H9 (cell line): ENCODE results near the gene ITK. TPM values are rescaled to one million over a fixed set of nuclear protein-coding genes. Genes with fewer than 3 reads are reported as not detected.

ENCODE experiments used
- DNase-seq: peaks from one replicate; pipeline ENCODE4 v3.0.0-alpha.2; 2017
- H2AFZ ChIP-seq: one replicate; pipeline ENCODE4 v1.6.1; 2013; ENCODE audit warnings: mild to moderate bottlenecking, low read length, control low read depth, moderate library complexity
- H2AK5ac ChIP-seq: 2 replicates; pipeline ENCODE4 v1.6.1; 2013; ENCODE audit warnings: low read length, control low read depth, mixed read lengths; ENCODE audit not compliant: insufficient read length
- H2BK120ac ChIP-seq: one replicate; pipeline ENCODE4 v1.6.1; 2013; ENCODE audit warnings: low read depth, mild to moderate bottlenecking, low read length, control low read depth, inconsistent platforms; ENCODE audit not compliant: poor library complexity, severe bottlenecking
- H2BK12ac ChIP-seq: 2 replicates; pipeline ENCODE4 v1.6.1; 2013; ENCODE audit warnings: low read length, control low read depth, mixed read lengths, low read depth; ENCODE audit not compliant: insufficient read length
- H2BK15ac ChIP-seq: 2 replicates; pipeline ENCODE4 v1.6.1; 2013; ENCODE audit warnings: low read depth, low read length, control low read depth
- H2BK20ac ChIP-seq: one replicate; pipeline ENCODE4 v1.6.1; 2013; ENCODE audit warnings: low read depth, mild to moderate bottlenecking, low read length, control low read depth, inconsistent platforms; ENCODE audit not compliant: poor library complexity, severe bottlenecking
- H2BK5ac ChIP-seq: 2 replicates; pipeline ENCODE4 v1.6.1; 2013; ENCODE audit warnings: low read length, control low read depth, mixed read lengths; ENCODE audit not compliant: insufficient read length
- H3K14ac ChIP-seq: 2 replicates; pipeline ENCODE4 v1.6.1; 2013; ENCODE audit warnings: low read length, control low read depth; ENCODE audit not compliant: insufficient read depth
- H3K18ac ChIP-seq: 2 replicates; pipeline ENCODE4 v1.6.1; 2013; ENCODE audit warnings: low read depth, mild to moderate bottlenecking, mixed read lengths, low read length, control low read depth; ENCODE audit not compliant: insufficient read length
- H3K23ac ChIP-seq: 2 replicates; pipeline ENCODE4 v1.6.1; 2013; ENCODE audit warnings: low read length, control low read depth, mixed read lengths, low read depth; ENCODE audit not compliant: insufficient read length
- H3K23me2 ChIP-seq: 2 replicates; pipeline ENCODE4 v1.6.1; 2013; ENCODE audit warnings: low read depth, mild to moderate bottlenecking, mixed read lengths, low read length, control low read depth; ENCODE audit not compliant: insufficient read length, poor library complexity, severe bottlenecking
- H3K27ac ChIP-seq: 2 replicates; pipeline ENCODE4 v1.5.1; 2013; ENCODE audit warnings: low read length, control low read depth, mixed read lengths, low read depth; ENCODE audit not compliant: insufficient read length
- H3K27me3 ChIP-seq: 2 replicates; pipeline ENCODE4 v1.6.1; 2013; ENCODE audit warnings: low read length, control low read depth, inconsistent platforms; ENCODE audit not compliant: insufficient read depth
- H3K4ac ChIP-seq: 2 replicates; pipeline ENCODE4 v1.6.1; 2013; ENCODE audit warnings: low read depth, mild to moderate bottlenecking, control low read depth, inconsistent platforms, low read length, moderate library complexity
- H3K4me1 ChIP-seq: 2 replicates; pipeline ENCODE4 v1.6.1; 2013; ENCODE audit warnings: low read length, control low read depth, inconsistent platforms; ENCODE audit not compliant: insufficient read depth
- H3K4me2 ChIP-seq: 2 replicates; pipeline ENCODE4 v1.6.1; 2013; ENCODE audit warnings: low read length, control low read depth, mixed read lengths; ENCODE audit not compliant: insufficient read length, insufficient read depth
- H3K56ac ChIP-seq: 2 replicates; pipeline ENCODE4 v1.6.1; 2013; ENCODE audit warnings: low read depth, mild to moderate bottlenecking, mixed read lengths, low read length, control low read depth; ENCODE audit not compliant: insufficient read length
- H3K79me1 ChIP-seq: 2 replicates; pipeline ENCODE4 v1.6.1; 2013; ENCODE audit warnings: low read depth, mild to moderate bottlenecking, moderate library complexity, low read length, control low read depth, inconsistent platforms; ENCODE audit not compliant: insufficient read depth, poor library complexity, severe bottlenecking
- H3K79me2 ChIP-seq: 2 replicates; pipeline ENCODE4 v1.6.1; 2013; ENCODE audit warnings: low read length, control low read depth, inconsistent platforms; ENCODE audit not compliant: insufficient read depth
- H3K9ac ChIP-seq: 2 replicates; pipeline ENCODE4 v1.6.1; 2013; ENCODE audit warnings: low read length, control low read depth, mixed read lengths; ENCODE audit not compliant: insufficient read length; ENCODE audit errors: extremely low read depth
- H3K9me3 ChIP-seq: one replicate; pipeline ENCODE4 v1.6.1; 2013; ENCODE audit warnings: low read depth, low read length, inconsistent platforms; ENCODE audit not compliant: control insufficient read depth
- H3T11ph ChIP-seq: one replicate; pipeline ENCODE4 v1.6.1; 2013; ENCODE audit warnings: mild to moderate bottlenecking, low read length, control low read depth, inconsistent platforms
- H4K20me1 ChIP-seq: one replicate; pipeline ENCODE4 v1.6.1; 2013; ENCODE audit not compliant: control insufficient read depth, insufficient read length, insufficient read depth
- H4K5ac ChIP-seq: 2 replicates; pipeline ENCODE4 v1.6.1; 2013; ENCODE audit warnings: low read depth, mild to moderate bottlenecking, mixed read lengths, low read length, control low read depth; ENCODE audit not compliant: insufficient read length
- H4K8ac ChIP-seq: replicated peaks from 2 replicates; pipeline ENCODE4 v1.6.1; 2013; ENCODE audit warnings: low read length, control low read depth, mixed read lengths, low read depth; ENCODE audit not compliant: insufficient read length
- H4K91ac ChIP-seq: 2 replicates; pipeline ENCODE4 v1.6.1; 2013; ENCODE audit warnings: low read depth, mild to moderate bottlenecking, moderate library complexity, mixed read lengths, low read length, control low read depth; ENCODE audit not compliant: insufficient read length
- H3K27ac Mint-ChIP-seq, 3 experiments: 2 replicates in 2 of 3; 3 replicates in 1 of 3; pipeline ENCODE4 v1.8.0; 2020 to 2021; ENCODE audit warnings: mixed read lengths in 3 of 3, mild to moderate bottlenecking in 1 of 3, moderate library complexity in 1 of 3
- H3K27me3 Mint-ChIP-seq: 2 replicates; pipeline ENCODE4 v1.8.0; 2021; ENCODE audit warnings: low read depth, mild to moderate bottlenecking, moderate library complexity, mixed read lengths
- H3K36me3 Mint-ChIP-seq, 3 experiments: 2 replicates in 2 of 3; 3 replicates in 1 of 3; pipeline ENCODE4 v1.8.0; 2020 to 2021; ENCODE audit warnings: low read depth in 3 of 3, mixed read lengths in 3 of 3; ENCODE audit not compliant: insufficient read depth in 1 of 3
- H3K4me1 Mint-ChIP-seq, 2 experiments: 2 replicates each; pipeline ENCODE4 v1.8.0; 2020; ENCODE audit warnings: mixed read lengths in 2 of 2
- H3K4me3 Mint-ChIP-seq, 2 experiments: 2 replicates in 1 of 2; 3 replicates in 1 of 2; pipeline ENCODE4 v1.8.0; 2020 to 2021; ENCODE audit warnings: mild to moderate bottlenecking in 2 of 2, mixed read lengths in 2 of 2, moderate library complexity in 1 of 2
- H3K9me3 Mint-ChIP-seq, 2 experiments: 2 replicates in 1 of 2; 3 replicates in 1 of 2; pipeline ENCODE4 v1.8.0; 2020; ENCODE audit warnings: mild to moderate bottlenecking in 2 of 2, mixed read lengths in 2 of 2, moderate library complexity in 1 of 2
- CTCF ChIP-seq: fragments of 200-600 bp; sonication (generic); conservative IDR thresholded peaks from 3 replicates; pipeline ENCODE4 v1.8.0; 2021; ENCODE audit warnings: antibody characterized with exemption, mild to moderate bottlenecking
- WGBS: extraction: QIAGEN DNeasy Blood & Tissue Kit; methylation state at CpG from one replicate; pipeline ENCODE4 v1.1.7; 2013; ENCODE audit warnings: missing lambda C conversion rate, low lambda C conversion rate, mixed read lengths; ENCODE audit not compliant: insufficient read length; ENCODE audit errors: extremely low coverage; 5-methylcytosine and 5-hydroxymethylcytosine counted together
- total RNA-seq: library from RNA; stranded (reverse); gene quantifications from 2 replicates; pipeline ENCODE4 v1.2.1, GENCODE V29; 2021

Gene ITK
- total RNA-seq, 1 experiment from 2014 or later = 0.22 TPM

GRCh38 chr5:157288405-157289163, 107.9 kb downstream of the ITK start:
- Histone ChIP-seq H3K4me1 (no peaks in the 10 kb centered on the region), H3K23me2 (no peaks in the 10 kb centered on the region), H3K4me2 (no peak overlapping the region), H2BK20ac (no peak overlapping the region), H2BK15ac (no peak overlapping the region), H3K9me3 (no peaks in the 10 kb centered on the region), H4K20me1 (no peaks in the 10 kb centered on the region), H2AK5ac (no peak overlapping the region), H2BK12ac (no peak overlapping the region), H3K79me2 (no peaks in the 10 kb centered on the region), H4K5ac (no peak overlapping the region), H4K8ac (no peak overlapping the region), H3T11ph (no peak overlapping the region), H3K14ac (no peak overlapping the region), H3K27ac (no peak overlapping the region), H2AFZ (no peak overlapping the region), H3K79me1 (no peaks in the 10 kb centered on the region), H3K9ac (no peak overlapping the region), H2BK120ac (no peak overlapping the region), H4K91ac (no peak overlapping the region), H3K56ac (no peak overlapping the region), H2BK5ac (no peak overlapping the region), H3K4ac (no peak overlapping the region), H3K18ac (no peak overlapping the region), H3K27me3 (no peaks in the 10 kb centered on the region), H3K23ac (no peak overlapping the region)
- peaks cover 3 to 33% (median 12%) of the 10 kb centered on the region in 3 experiments; a peak in 5 of 7 replicates for H3K36me3 Mint-ChIP-seq
- no peak overlapping the region for H3K4me3 Mint-ChIP-seq
- H3K9me3 Mint-ChIP-seq = no peaks in the 10 kb centered on the region
- WGBS = no CpG with 5 or more reads among the region's 4 CpGs
- DNase-seq = no peak
- H3K27ac Mint-ChIP-seq = peak overlapping the region in 1 of 3 experiments; percentile 8; a peak in 1 of 7 replicates
- TF ChIP-seq CTCF = no peak
- H3K27me3 Mint-ChIP-seq = no peaks in the 10 kb centered on the region
- H3K4me1 Mint-ChIP-seq = peaks cover 2 to 6% of the 10 kb centered on the region in 2 experiments; a peak in 3 of 4 replicates
